ENCODE data around the gene MACO1. TPM values are rescaled to one million over a fixed set of nuclear protein-coding genes. Genes with fewer than 3 reads are reported as not detected.

MACO1 gene
- total and polyA plus RNA-seq, 2 of the 13 experiments (the other 11 are each of a cell fraction or from before 2014, with no cell fraction given): 9.7 to 17.0 TPM

DNA sequence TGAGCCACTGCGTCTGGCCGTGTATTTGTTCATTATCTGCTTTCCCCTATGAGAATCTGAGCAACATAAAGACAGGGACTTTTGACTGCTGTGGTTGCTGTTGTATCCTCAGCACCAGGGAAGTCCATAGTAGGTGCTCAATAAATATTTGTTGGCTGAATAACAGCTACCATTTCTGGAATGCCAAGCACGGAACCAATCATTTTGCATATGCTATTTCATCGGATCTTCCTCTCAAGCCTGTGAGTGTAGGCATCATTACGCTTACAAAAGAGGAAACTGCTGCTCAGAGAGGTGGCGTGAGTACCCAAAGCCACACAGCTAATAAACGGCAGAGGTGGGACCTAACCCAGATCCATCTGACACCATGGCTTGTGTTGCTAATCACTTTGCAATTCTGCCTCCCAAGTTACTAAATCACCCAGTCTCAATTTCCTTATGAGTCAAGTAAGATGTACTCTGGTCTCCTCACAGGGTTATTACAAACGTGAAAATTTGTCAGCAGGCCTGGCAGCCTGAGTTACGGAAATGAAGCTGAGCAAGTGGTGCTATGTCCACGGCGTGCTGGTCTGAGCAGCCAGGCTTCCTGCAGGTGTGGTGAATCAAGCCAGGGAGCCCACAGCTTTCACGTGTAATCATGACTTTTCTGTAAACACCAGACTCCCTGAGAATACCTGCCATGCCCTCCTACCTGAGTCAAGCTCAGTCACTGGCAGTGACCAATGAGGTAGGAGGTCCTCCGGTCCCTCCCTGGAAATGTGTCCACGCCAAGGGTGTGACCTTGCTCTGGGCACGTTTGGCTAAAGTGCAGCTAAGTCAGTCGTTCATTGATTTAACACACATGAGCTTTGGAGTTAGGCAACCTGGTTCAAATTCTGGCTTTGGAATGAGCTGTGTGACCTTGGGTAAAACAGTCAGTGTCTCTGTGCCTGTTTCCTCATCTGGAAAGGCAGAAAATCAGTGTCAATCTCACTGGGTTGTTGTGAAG lies 5.3 kb upstream of the MACO1 start (continued):
- TF ChIP-seq KDM1A (CRISPR knock-in tag; IDR thresholded peaks at IDR 0.05) (peak; percentile 88), SP140L (CRISPR knock-in tag; IDR thresholded peaks at IDR 0.05; ENCODE audit: borderline replicate concordance) (no peak), HDAC2 (CRISPR knock-in tag; IDR thresholded peaks at IDR 0.05) (peak; percentile 43), NR2F6 (IDR thresholded peaks at IDR 0.05) (no peak), NR2F6 (CRISPR knock-in tag; IDR thresholded peaks at IDR 0.05) (0 out of 2 replicates have a peak, but pooled peaks have one; percentile 15), TEAD3 (CRISPR knock-in tag; optimal IDR thresholded peaks at IDR 0.05; ENCODE audit: borderline replicate concordance) (peak; percentile 55), ZNF24 (IDR thresholded peaks at IDR 0.05) (peak; percentile 92), BHLHE40 (IDR thresholded peaks at IDR 0.05; ENCODE audit: low read length) (peak; percentile 78), YEATS2 (CRISPR knock-in tag; IDR thresholded peaks at IDR 0.05; ENCODE audit: borderline replicate concordance) (no peak), ZNF768 (CRISPR knock-in tag; IDR thresholded peaks at IDR 0.05) (peak; percentile 95), ZMYM4 (CRISPR knock-in tag; IDR thresholded peaks at IDR 0.05) (0 out of 2 replicates have a peak, but pooled peaks have one; percentile 24)
- TF ChIP-seq, protein P1, sequence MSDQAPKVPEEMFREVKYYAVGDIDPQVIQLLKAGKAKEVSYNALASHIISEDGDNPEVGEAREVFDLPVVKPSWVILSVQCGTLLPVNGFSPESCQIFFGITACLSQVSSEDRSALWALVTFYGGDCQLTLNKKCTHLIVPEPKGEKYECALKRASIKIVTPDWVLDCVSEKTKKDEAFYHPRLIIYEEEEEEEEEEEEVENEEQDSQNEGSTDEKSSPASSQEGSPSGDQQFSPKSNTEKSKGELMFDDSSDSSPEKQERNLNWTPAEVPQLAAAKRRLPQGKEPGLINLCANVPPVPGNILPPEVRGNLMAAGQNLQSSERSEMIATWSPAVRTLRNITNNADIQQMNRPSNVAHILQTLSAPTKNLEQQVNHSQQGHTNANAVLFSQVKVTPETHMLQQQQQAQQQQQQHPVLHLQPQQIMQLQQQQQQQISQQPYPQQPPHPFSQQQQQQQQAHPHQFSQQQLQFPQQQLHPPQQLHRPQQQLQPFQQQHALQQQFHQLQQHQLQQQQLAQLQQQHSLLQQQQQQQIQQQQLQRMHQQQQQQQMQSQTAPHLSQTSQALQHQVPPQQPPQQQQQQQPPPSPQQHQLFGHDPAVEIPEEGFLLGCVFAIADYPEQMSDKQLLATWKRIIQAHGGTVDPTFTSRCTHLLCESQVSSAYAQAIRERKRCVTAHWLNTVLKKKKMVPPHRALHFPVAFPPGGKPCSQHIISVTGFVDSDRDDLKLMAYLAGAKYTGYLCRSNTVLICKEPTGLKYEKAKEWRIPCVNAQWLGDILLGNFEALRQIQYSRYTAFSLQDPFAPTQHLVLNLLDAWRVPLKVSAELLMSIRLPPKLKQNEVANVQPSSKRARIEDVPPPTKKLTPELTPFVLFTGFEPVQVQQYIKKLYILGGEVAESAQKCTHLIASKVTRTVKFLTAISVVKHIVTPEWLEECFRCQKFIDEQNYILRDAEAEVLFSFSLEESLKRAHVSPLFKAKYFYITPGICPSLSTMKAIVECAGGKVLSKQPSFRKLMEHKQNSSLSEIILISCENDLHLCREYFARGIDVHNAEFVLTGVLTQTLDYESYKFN (CRISPR knock-in tag; conservative IDR thresholded peaks at IDR 0.05): 0 out of 2 replicates have a peak, but pooled peaks have one; percentile 36

Measured in HepG2 (cell line).